ENCODE data around the gene GP1BB. TPM values are rescaled to one million over a fixed set of nuclear protein-coding genes. Genes with fewer than 3 reads are reported as not detected.

Gene GP1BB
- total and polyA plus RNA-seq, 3 experiments from 2014 or later, result not detected

DNA sequence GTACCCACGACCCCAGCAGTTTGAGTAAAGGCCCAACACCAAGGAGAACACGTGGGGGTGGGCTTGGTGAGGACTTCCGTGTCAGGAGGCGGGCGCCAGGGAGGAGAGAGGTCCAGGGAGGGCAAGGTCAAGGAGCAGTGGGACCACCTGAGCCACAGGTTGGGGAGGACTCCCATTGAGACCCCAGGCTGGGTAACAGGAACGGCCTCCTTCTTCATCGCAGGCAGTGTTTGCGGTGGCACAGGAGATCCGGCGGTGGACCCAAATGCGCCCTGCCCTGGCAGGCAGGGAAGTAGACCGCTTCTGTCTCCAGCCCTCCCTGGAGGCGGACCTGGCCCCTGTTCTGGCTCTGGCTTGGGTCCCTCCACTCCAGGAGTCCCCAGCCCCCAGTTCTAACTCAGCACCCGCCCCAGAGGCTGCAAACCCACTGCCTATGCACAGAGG is 31.4 kb downstream of the GP1BB start:
- Mint-ChIP-seq H3K27me3 (peaks cover 28 to 48% of the 10 kb centered on the region in 2 donors), H3K27ac (no peak overlapping the region), H3K4me3 (peak overlapping the region in 1 of 7 donors; percentile 54), H3K9me3 (peaks cover 0 to 4% (median 0%) of the 10 kb centered on the region in 5 donors), H3K4me1 (peaks cover 19 to 29% (median 19%) of the 10 kb centered on the region in 3 donors), H3K36me3 (no peaks in the 10 kb centered on the region)
- ChIA-PET POLR2A (no interaction called here), CTCF (interaction anchor here (0.9 kb wide), 1 partner anchor 155 kb away, joined by 3 read pairs; no protein-coding TSS in a partner anchor)
- no peak overlapping the region for H3K27ac ChIP-seq (ENCODE audit: low read depth, low read length)
- peaks cover 27% of the 10 kb centered on the region for H3K4me1 ChIP-seq (ENCODE audit: insufficient read depth, low read length)
- DNase-seq, result no peak
- H3K27me3 ChIP-seq (ENCODE audit: insufficient read depth, low read length, poor library complexity, severe bottlenecking), result peaks cover 65% of the 10 kb centered on the region
- H3K36me3 ChIP-seq (ENCODE audit: insufficient read depth, low read length), result no peaks in the 10 kb centered on the region
- no peak overlapping the region for H3K4me3 ChIP-seq (ENCODE audit: low read length)
- no peaks in the 10 kb centered on the region for H3K9me3 ChIP-seq (ENCODE audit: low read length)

DNA sequence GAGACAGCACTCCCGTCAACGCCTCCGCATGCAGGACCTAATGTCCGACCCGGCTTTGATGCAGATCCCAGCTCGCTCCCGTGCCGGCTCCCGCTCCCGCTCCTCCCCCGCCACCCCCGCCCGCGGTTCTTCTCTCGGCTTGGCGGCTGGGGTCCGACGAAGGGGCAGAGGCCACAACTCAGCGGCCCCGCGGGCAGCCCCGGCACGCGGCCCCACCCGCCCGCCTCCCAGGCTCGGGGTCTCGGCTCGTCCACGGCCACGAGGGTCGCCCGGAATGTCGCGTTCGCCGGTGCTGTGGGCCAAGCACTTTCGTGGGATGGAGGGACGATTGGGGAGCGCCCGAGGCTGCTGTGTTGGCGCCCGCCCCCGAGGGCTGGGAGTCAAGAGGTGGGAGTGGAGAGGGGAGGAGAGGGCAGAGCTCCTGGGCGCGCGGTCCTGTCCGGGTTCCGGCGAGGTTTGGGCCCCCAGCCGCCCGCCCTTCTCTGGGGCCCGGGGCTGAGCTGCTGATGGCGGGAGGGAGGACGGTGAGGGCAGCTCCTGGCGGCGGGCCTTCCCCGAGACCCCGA is 31.9 kb downstream of the GP1BB start:
- H3K36me3 Mint-ChIP-seq, result peaks cover 0 to 3% (median 0%) of the 10 kb centered on the region in 3 donors
- H3K4me1 Mint-ChIP-seq, result peaks cover 24 to 34% (median 24%) of the 10 kb centered on the region in 3 donors
- peaks cover 30% of the 10 kb centered on the region for H3K4me1 ChIP-seq (ENCODE audit: insufficient read depth, low read length)
- POLR2A ChIA-PET, result no interaction called here
- CTCF ChIA-PET, result interaction anchor here (0.9 kb wide), 1 partner anchor 155 kb away, joined by 3 read pairs; no protein-coding TSS in a partner anchor
- no peak overlapping the region for H3K27ac ChIP-seq (ENCODE audit: low read depth, low read length)
- H3K27me3 Mint-ChIP-seq, result peaks cover 33 to 53% of the 10 kb centered on the region in 2 donors
- peaks cover 0 to 4% (median 0%) of the 10 kb centered on the region in 5 donors for H3K9me3 Mint-ChIP-seq
- H3K9me3 ChIP-seq (ENCODE audit: low read length), result no peaks in the 10 kb centered on the region
- H3K27ac Mint-ChIP-seq, result no peak overlapping the region
- no peaks in the 10 kb centered on the region for H3K36me3 ChIP-seq (ENCODE audit: insufficient read depth, low read length)
- no peak for DNase-seq
- H3K4me3 ChIP-seq (ENCODE audit: low read length), result no peak overlapping the region
- H3K4me3 Mint-ChIP-seq, result no peak overlapping the region
- H3K27me3 ChIP-seq (ENCODE audit: insufficient read depth, low read length, poor library complexity, severe bottlenecking), result peaks cover 63% of the 10 kb centered on the region

- ChIA-PET POLR2A (no interaction called here), CTCF (interaction anchor here (0.8 to 2.1 kb wide), 6 partner anchors 25 to 158 kb away, joined by 3 to 13 read pairs (median 6); no protein-coding TSS in a partner anchor)
- Mint-ChIP-seq H3K36me3 (peaks cover 0 to 4% (median 0%) of the 10 kb centered on the region in 3 donors), H3K27me3 (peaks cover 34 to 55% of the 10 kb centered on the region in 2 donors), H3K4me3 (peak overlapping the region; percentile 29 to 81 (median 63)), H3K4me1 (peaks cover 25 to 36% (median 26%) of the 10 kb centered on the region in 3 donors), H3K27ac (no peak overlapping the region), H3K9me3 (peaks cover 0 to 4% (median 0%) of the 10 kb centered on the region in 5 donors)
- DNase-seq, result no peak
- H3K27ac ChIP-seq (ENCODE audit: low read depth, low read length), result no peak overlapping the region
- H3K4me1 ChIP-seq (ENCODE audit: insufficient read depth, low read length), result peaks cover 30% of the 10 kb centered on the region
- H3K4me3 ChIP-seq (ENCODE audit: low read length), result no peak overlapping the region
- no peaks in the 10 kb centered on the region for H3K9me3 ChIP-seq (ENCODE audit: low read length)
- no peaks in the 10 kb centered on the region for H3K36me3 ChIP-seq (ENCODE audit: insufficient read depth, low read length)
- H3K27me3 ChIP-seq (ENCODE audit: insufficient read depth, low read length, poor library complexity, severe bottlenecking), result peaks cover 62% of the 10 kb centered on the region
Measured at GRCh38 chr22:19755722-19756287, 32.5 kb downstream of the GP1BB start.

- peak overlapping the region; percentile 52 to 81 (median 68) for H3K4me3 Mint-ChIP-seq
- H3K4me3 ChIP-seq (ENCODE audit: low read length), result peak overlapping the region; percentile 37
- no peaks in the 10 kb centered on the region for H3K36me3 ChIP-seq (ENCODE audit: insufficient read depth, low read length)
- peaks cover 0 to 4% (median 0%) of the 10 kb centered on the region in 3 donors for H3K36me3 Mint-ChIP-seq
- H3K4me1 ChIP-seq (ENCODE audit: insufficient read depth, low read length), result peaks cover 30% of the 10 kb centered on the region
- POLR2A ChIA-PET, result no interaction called here
- peak; percentile 38 to 74 (median 47) for DNase-seq
- H3K9me3 ChIP-seq (ENCODE audit: low read length), result no peaks in the 10 kb centered on the region
- no peak overlapping the region for H3K27ac ChIP-seq (ENCODE audit: low read depth, low read length)
- peaks cover 62% of the 10 kb centered on the region for H3K27me3 ChIP-seq (ENCODE audit: insufficient read depth, low read length, poor library complexity, severe bottlenecking)
- no peak overlapping the region for H3K27ac Mint-ChIP-seq
- peaks cover 34 to 57% of the 10 kb centered on the region in 2 donors for H3K27me3 Mint-ChIP-seq
- CTCF ChIA-PET, result interaction anchor here (0.8 to 2.1 kb wide), 5 partner anchors 26 to 158 kb away, joined by 3 to 13 read pairs (median 7); no protein-coding TSS in a partner anchor
- H3K9me3 Mint-ChIP-seq, result peaks cover 0 to 4% (median 0%) of the 10 kb centered on the region in 5 donors
- peaks cover 25 to 37% (median 27%) of the 10 kb centered on the region in 3 donors for H3K4me1 Mint-ChIP-seq
Measured at GRCh38 chr22:19756288-19757128, 33.2 kb downstream of the GP1BB start.

- peak overlapping the region; percentile 17 to 79 (median 67) for H3K4me3 Mint-ChIP-seq
- CTCF ChIA-PET, result interaction anchor here (1.2 to 2.1 kb wide), 3 partner anchors 27 to 157 kb away, joined by 7 to 13 read pairs (median 11); no protein-coding TSS in a partner anchor
- H3K27ac Mint-ChIP-seq, result peak overlapping the region in 2 of 8 donors; percentile 29 to 60
- no peak overlapping the region for H3K27ac ChIP-seq (ENCODE audit: low read depth, low read length)
- peak overlapping the region; percentile 11 for H3K4me3 ChIP-seq (ENCODE audit: low read length)
- POLR2A ChIA-PET, result no interaction called here
- H3K27me3 ChIP-seq (ENCODE audit: insufficient read depth, low read length, poor library complexity, severe bottlenecking), result peaks cover 60% of the 10 kb centered on the region
- H3K4me1 ChIP-seq (ENCODE audit: insufficient read depth, low read length), result peaks cover 30% of the 10 kb centered on the region
- H3K9me3 ChIP-seq (ENCODE audit: low read length), result no peaks in the 10 kb centered on the region
- peaks cover 28 to 39% (median 30%) of the 10 kb centered on the region in 3 donors for H3K4me1 Mint-ChIP-seq
- H3K36me3 ChIP-seq (ENCODE audit: insufficient read depth, low read length), result no peaks in the 10 kb centered on the region
- H3K9me3 Mint-ChIP-seq, result peaks cover 0 to 4% (median 0%) of the 10 kb centered on the region in 5 donors
- peaks cover 0 to 4% (median 0%) of the 10 kb centered on the region in 3 donors for H3K36me3 Mint-ChIP-seq
- peaks cover 38 to 62% of the 10 kb centered on the region in 2 donors for H3K27me3 Mint-ChIP-seq
- no peak for DNase-seq
Measured at GRCh38 chr22:19757140-19757984, 34.0 kb downstream of the GP1BB start.

DNA sequence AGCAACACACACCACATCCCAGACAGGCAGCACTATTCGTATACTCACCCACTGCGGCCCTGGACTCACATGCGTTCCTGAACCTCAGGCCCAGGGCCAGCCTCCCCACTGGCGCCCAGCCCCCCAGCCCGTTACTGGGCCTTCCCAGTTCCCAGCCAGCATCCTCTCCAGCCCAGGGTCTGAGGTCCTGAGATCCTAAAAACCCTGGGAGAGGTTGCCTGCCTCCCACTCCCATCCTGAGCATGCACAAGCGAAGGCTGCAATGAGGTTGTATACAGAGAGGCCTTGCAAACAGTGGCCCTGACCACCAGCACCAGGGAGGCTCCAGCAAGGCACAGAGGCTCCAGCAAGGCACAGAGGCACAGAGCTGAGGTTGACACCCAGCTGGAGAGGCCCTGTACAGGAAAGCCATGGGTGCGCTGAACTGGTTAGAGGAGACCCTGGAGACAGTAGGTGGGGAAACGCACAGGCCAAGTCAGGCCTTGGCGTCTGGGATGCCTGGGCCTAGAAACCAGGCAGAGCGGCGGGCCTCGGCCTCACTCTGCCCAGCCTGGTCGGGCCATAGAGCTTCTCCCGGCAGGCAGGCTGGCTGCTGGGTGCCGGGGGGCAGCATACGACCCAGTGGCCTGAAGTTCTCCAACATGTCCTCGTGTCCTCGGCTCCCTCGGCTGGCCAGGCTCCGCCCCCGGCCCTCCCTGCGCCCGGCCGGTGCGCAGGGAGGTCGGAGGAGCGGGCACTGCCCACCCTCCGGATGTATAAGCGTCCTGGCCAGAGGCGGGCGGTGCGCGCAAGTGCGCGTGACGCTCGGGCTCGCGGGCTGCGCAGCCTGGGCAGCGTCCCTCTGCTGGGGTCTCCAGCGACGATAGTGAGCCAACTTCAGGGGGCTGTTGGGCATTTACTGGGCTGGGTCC is 34.9 kb downstream of the GP1BB start:
- H3K4me3 ChIP-seq (ENCODE audit: low read length), result no peak overlapping the region
- no peak overlapping the region for H3K27ac ChIP-seq (ENCODE audit: low read depth, low read length)
- ChIA-PET POLR2A (no interaction called here), CTCF (interaction anchor here (2.1 kb wide), 1 partner anchor 28 kb away, joined by 13 read pairs; no protein-coding TSS in a partner anchor)
- Mint-ChIP-seq H3K9me3 (peaks cover 0 to 4% (median 0%) of the 10 kb centered on the region in 5 donors), H3K4me3 (peak overlapping the region in 6 of 7 donors; percentile 40 to 79 (median 68)), H3K27me3 (peaks cover 42 to 60% of the 10 kb centered on the region in 2 donors), H3K4me1 (peaks cover 28 to 39% (median 30%) of the 10 kb centered on the region in 3 donors), H3K27ac (peak overlapping the region in 1 of 8 donors; percentile 60), H3K36me3 (peaks cover 0 to 4% (median 0%) of the 10 kb centered on the region in 3 donors)
- DNase-seq, result no peak
- H3K36me3 ChIP-seq (ENCODE audit: insufficient read depth, low read length), result no peaks in the 10 kb centered on the region
- H3K4me1 ChIP-seq (ENCODE audit: insufficient read depth, low read length), result peaks cover 30% of the 10 kb centered on the region
- H3K9me3 ChIP-seq (ENCODE audit: low read length), result no peaks in the 10 kb centered on the region
- H3K27me3 ChIP-seq (ENCODE audit: insufficient read depth, low read length, poor library complexity, severe bottlenecking), result peaks cover 59% of the 10 kb centered on the region
